NCI-H1105 treated with DMSO at 0.1 percent for 48 hours (cell line): ENCODE data around the gene LHX2.

ENCODE experiments used
- DNase-seq: peaks from one replicate; lab custom pipeline; 2025; lab: John Stamatoyannopoulos, UW

The LHX2 gene

GRCh38 chr9:124060844-124061605 is 49.5 kb downstream of the LHX2 start:
- no peak for DNase-seq

DNA sequence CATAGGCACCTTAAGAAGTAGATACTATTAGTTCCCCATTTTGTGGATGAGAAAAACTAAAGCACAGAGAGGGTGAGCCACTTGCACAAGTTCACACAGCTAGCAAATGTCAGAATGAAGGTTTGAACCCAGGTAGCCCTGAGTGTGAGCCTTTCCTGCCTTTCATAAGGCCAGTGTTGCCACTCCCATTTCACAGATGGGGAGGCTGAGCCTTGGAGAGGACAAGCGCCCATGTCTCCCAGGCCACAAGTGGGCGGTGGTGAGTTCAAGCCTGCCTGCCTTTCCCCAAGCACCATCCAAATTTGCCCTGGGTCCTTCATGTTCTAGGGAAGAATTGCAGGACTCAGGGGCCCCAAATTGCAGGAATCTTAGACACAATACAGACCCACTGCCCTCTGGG is 50.6 kb downstream of the LHX2 start:
- DNase-seq, result no peak

DNA sequence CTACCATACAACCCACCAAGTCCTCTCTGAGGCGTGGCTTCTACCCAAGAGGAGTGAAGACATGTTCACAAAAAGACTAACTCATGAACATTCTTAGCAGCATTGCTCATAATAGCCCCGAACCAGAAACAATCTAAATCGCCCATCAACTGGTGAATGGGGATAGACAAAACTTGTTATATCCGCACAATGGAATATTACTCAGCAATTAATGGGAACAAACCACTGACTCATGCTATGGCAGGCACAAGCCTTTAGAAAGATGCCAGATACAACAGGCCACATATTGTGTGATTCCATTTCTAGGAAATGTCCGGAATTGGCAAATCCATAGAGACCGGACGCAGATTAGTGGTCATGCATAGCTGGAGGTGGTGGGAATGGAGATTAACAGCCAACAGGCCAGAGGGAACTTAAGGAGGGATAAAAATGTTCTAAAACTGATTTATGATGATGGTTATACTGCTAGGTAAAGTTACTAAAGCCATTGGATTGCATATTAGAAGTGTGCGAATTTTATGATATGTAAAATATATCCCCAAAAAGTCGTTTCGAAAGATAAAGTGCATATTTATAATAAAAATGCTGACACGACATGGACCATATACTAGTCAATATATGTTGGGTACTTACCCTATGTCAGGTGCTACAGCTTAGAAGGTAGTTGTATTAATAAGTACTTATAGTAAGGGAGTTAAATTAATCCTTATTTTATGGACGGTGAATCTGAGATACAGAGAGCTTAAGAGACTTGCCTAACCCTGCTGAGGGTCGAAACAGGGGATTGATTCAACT is 55.4 kb downstream of the LHX2 start:
- DNase-seq, result no peak

- no peak for DNase-seq
Observed at GRCh38 chr9:124068251-124068650, 56.7 kb downstream of the LHX2 start.

DNA sequence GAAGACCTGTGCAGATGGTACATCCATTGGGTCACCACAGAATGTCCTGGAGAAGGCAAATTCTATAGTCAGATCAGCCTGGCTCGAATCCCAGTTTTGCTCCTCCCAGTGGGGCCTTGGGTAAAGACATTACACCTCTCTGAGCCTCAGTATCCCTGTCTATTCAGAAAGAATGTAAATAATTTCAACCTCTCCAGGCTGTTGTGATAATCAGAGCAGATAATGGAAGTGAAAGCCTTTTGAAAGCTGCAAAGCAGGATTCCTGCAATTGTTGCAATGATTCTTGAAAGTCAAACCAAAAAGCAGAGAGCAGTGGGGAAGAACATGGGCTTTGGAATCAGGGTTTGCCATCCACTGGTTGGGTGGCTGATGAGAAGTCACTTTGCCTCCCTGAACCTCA is 63.2 kb downstream of the LHX2 start:
- DNase-seq, result no peak

DNA sequence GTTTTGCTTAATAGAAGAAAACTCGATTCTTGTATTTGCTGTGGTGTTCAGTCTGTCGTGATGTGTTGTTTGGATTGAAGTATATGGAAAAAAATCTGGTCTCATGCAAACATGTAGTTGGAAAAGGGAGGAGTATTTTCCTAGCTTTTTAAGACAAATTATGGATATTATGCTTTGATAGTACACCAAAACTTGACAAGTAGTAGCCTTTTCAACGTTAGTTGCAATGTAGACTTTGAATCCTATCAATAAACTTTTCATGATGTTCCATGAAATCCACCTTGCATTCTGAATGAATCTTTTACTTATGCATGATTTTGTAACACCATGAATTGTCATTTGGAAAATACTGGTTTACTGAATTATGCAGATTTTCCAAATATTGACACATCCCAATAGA is 64.2 kb downstream of the LHX2 start:
- no peak for DNase-seq

- no peak for DNase-seq
Observed at GRCh38 chr9:124077915-124078572, 66.5 kb downstream of the LHX2 start.

DNA sequence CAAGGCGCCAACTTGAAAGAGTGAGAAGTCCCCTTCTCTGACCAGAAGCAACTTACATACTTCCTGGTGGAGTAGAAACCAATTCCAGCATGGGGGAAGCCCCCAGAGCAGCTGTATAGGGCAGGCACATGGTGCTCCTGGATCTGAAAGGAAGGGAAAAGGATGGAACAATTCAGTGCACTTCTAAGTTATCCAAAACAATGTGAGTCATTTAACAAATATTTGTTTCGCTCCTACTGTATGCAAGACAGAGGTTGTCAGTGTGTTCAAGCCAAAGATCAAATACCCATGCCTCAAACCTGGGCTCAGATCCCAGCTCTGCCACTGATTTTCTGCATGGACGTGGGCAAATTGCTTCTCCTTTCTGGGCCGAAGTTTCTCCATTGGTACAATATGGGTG is 67.1 kb downstream of the LHX2 start:
- no peak for DNase-seq

- DNase-seq, result no peak
Observed at GRCh38 chr9:124079176-124079925, 67.8 kb downstream of the LHX2 start.

- DNase-seq, result no peak
Observed at GRCh38 chr9:124082622-124083021, 71.1 kb downstream of the LHX2 start.
